Medulla oblongata (tissue), 1 donor: Measurements from ENCODE around the gene VGF.
"Not testable (repeated sequence)": the region's sequence is repeated elsewhere in the genome, so short reads cannot be mapped to it uniquely, and the experiment has no call there.

Experiments used
- DNase-seq: peaks from one replicate; pipeline ENCODE4 v3.0.0-alpha.2; 2015; ENCODE audit errors: extremely low spot score

Gene VGF

DNA sequence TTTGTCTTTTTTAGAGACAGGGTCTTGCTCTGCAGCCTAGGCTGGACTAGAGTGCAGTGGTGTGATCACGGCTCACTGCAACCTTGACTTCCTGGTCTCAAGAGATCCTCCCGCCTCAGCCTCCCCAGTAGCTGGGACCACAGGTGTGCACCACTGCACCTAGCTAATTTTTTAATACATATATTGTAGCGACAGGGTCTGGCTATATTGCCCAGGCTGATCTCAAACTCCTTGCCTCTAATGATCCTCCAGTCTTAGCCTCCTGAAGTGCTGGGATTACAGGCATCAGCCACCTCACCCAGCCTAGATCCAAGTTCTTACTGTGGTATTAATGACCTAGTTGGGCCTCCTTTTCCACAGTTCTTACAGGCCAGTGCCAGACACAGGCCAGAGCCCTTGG lies 50.2 kb downstream of the VGF start:
- DNase-seq, result no peak

DNA sequence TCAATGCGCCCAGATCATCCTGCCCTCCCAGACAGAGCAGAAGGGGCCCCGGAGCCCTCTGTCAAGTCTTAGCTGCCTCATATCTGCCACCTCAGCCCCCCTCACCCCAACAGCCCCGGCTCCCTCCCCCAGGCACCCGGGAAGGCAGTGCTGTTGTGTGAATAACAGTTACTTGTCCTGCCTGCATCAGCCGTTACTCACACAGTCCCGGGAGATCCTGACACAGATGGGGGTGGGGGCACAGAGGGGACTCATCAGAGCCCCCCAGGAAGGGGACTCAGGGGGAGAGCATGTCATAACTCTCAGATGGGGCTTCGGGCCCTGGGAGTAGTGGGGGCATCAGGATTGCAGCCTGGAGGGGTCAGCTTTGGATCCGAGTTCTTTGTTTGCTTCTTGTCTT lies 50.9 kb downstream of the VGF start:
- no peak for DNase-seq

DNA sequence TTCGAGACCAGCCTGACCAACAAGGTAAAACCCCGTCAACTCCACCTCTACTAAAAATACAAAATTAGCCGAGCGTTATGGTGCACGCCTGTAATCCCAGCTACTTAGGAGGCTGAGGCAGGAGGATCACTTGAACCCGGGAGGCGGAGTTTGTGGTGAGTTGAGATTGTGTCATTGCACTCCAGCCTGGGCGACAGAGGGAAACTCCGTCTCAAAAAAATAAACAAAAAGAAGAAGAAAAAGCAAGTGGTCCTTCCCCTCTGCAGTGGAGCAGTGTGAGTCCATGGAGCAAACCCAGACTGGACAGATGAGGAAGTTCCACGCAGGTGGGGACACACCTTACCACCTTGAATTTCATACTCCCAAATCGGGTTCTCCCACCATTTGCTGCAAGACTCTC lies 51.5 kb downstream of the VGF start:
- DNase-seq, result no peak

DNA sequence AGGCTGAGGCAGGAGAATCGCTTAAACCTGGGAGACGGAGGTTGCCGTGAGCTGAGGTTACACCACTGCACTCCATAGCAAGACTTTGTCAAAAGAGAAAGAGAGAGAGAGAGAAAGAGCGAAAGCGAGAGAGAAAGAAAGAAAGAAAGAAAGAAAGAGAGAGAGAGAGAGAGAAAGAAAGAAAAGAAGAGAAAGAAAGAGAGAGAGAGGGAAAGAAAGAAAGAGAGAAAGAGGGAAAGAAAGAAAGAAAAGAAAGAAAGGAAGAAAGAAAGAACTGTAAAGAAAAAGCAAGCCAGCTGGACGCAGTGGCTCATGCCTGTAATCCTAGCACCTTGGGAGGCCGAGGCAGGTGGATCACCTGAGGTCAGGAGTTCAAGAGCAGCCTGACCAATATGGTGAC lies 52.2 kb downstream of the VGF start:
- not testable (repeated sequence) for DNase-seq
